ENCODE measurements around the gene LNX2.

Gene LNX2

GRCh38 chr13:27643334-27644132, 23.2 kb upstream of the LNX2 start:
- H3K23ac ChIP-seq (ENCODE audit: low read length) = no peak overlapping the region
- no peaks in the 10 kb centered on the region for H3K9me3 ChIP-seq (ENCODE audit: insufficient read depth, low read depth, low read length)
- no CpG with 5 or more reads among the region's 5 CpGs for WGBS (ENCODE audit: extremely low coverage, insufficient coverage, insufficient read length)
- no peak overlapping the region for H2BK120ac ChIP-seq (ENCODE audit: insufficient read depth, low read length, poor library complexity)
- H4K91ac ChIP-seq (ENCODE audit: low read depth, low read length) = no peak overlapping the region
- H3K79me1 ChIP-seq (ENCODE audit: low read length) = no peaks in the 10 kb centered on the region
- H3K18ac ChIP-seq (ENCODE audit: low read length) = no peak overlapping the region
- H3K4me2 ChIP-seq (ENCODE audit: low read length) = no peak overlapping the region
- H2AK5ac ChIP-seq (ENCODE audit: low read length) = no peak overlapping the region
- H3K9ac ChIP-seq (ENCODE audit: low read length) = no peak overlapping the region
- no peak overlapping the region for H2BK5ac ChIP-seq (ENCODE audit: low read depth, low read length, poor library complexity)
- no peak overlapping the region for H4K12ac ChIP-seq (ENCODE audit: low read depth, low read length)
- no peak overlapping the region for H4K8ac ChIP-seq (ENCODE audit: low read depth, low read length)
- H2AFZ ChIP-seq (ENCODE audit: insufficient read depth, low read length, poor library complexity) = no peak overlapping the region
- peaks cover 0 to 3% of the 10 kb centered on the region in 2 experiments for H3K4me1 ChIP-seq (ENCODE audit: control insufficient read depth in 1 of 2, insufficient read depth in 2 of 2, low read length in 2 of 2)
- H2BK12ac ChIP-seq (ENCODE audit: low read length) = no peak overlapping the region
- no peak overlapping the region for H3K4me3 ChIP-seq (ENCODE audit: low read depth, low read length)
- H3K79me2 ChIP-seq (ENCODE audit: control insufficient read depth, insufficient read depth, low read length, poor library complexity) = no peaks in the 10 kb centered on the region
- H3K27me3 ChIP-seq (ENCODE audit: insufficient read depth, low read length) = no peaks in the 10 kb centered on the region
- no peak overlapping the region for H3K14ac ChIP-seq (ENCODE audit: low read length)
- no peak overlapping the region for H3K4ac ChIP-seq (ENCODE audit: low read depth, low read length)
- no peak for DNase-seq
- no peak overlapping the region for H3K27ac ChIP-seq (ENCODE audit: low read depth, low read length)
- peaks cover 0 to 2% of the 10 kb centered on the region in 2 experiments for H3K36me3 ChIP-seq (ENCODE audit: control insufficient read depth in 1 of 2, insufficient read depth in 2 of 2, low read length in 2 of 2)

GRCh38 chr13:27641711-27642502, 21.6 kb upstream of the LNX2 start:
- peaks cover 0 to 3% of the 10 kb centered on the region in 2 experiments for H3K4me1 ChIP-seq (ENCODE audit: control insufficient read depth in 1 of 2, insufficient read depth in 2 of 2, low read length in 2 of 2)
- H2AFZ ChIP-seq (ENCODE audit: insufficient read depth, low read length, poor library complexity) = no peak overlapping the region
- no peak overlapping the region for H3K14ac ChIP-seq (ENCODE audit: low read length)
- H3K23ac ChIP-seq (ENCODE audit: low read length) = no peak overlapping the region
- no peak overlapping the region for H3K4me2 ChIP-seq (ENCODE audit: low read length)
- H3K18ac ChIP-seq (ENCODE audit: low read length) = no peak overlapping the region
- no peak overlapping the region for H2BK5ac ChIP-seq (ENCODE audit: low read depth, low read length, poor library complexity)
- H3K4ac ChIP-seq (ENCODE audit: low read depth, low read length) = no peak overlapping the region
- no peak for DNase-seq
- no peak overlapping the region for H4K91ac ChIP-seq (ENCODE audit: low read depth, low read length)
- WGBS (ENCODE audit: extremely low coverage, insufficient coverage, insufficient read length) = no CpG with 5 or more reads among the region's 4 CpGs
- no peak overlapping the region for H4K12ac ChIP-seq (ENCODE audit: low read depth, low read length)
- H2BK120ac ChIP-seq (ENCODE audit: insufficient read depth, low read length, poor library complexity) = no peak overlapping the region
- no peaks in the 10 kb centered on the region for H3K9me3 ChIP-seq (ENCODE audit: insufficient read depth, low read depth, low read length)
- H3K4me3 ChIP-seq (ENCODE audit: low read depth, low read length) = no peak overlapping the region
- no peak overlapping the region for H3K9ac ChIP-seq (ENCODE audit: low read length)
- no peaks in the 10 kb centered on the region for H3K79me1 ChIP-seq (ENCODE audit: low read length)
- no peak overlapping the region for H2AK5ac ChIP-seq (ENCODE audit: low read length)
- H3K79me2 ChIP-seq (ENCODE audit: control insufficient read depth, insufficient read depth, low read length, poor library complexity) = no peaks in the 10 kb centered on the region
- H3K27me3 ChIP-seq (ENCODE audit: insufficient read depth, low read length) = no peaks in the 10 kb centered on the region
- H3K27ac ChIP-seq (ENCODE audit: low read depth, low read length) = no peak overlapping the region
- no peaks in the 10 kb centered on the region for H3K36me3 ChIP-seq (ENCODE audit: control insufficient read depth in 1 of 2, insufficient read depth in 2 of 2, low read length in 2 of 2)
- H4K8ac ChIP-seq (ENCODE audit: low read depth, low read length) = no peak overlapping the region
- H2BK12ac ChIP-seq (ENCODE audit: low read length) = no peak overlapping the region

GRCh38 chr13:27639186-27639585, 18.9 kb upstream of the LNX2 start:
- Histone ChIP-seq H3K4me1 (ENCODE audit: control insufficient read depth in 1 of 2, insufficient read depth in 2 of 2, low read length in 2 of 2) (peaks cover 0 to 3% of the 10 kb centered on the region in 2 experiments), H3K18ac (ENCODE audit: low read length) (no peak overlapping the region), H2BK12ac (ENCODE audit: low read length) (no peak overlapping the region), H3K14ac (ENCODE audit: low read length) (no peak overlapping the region), H2AK5ac (ENCODE audit: low read length) (no peak overlapping the region), H2AFZ (ENCODE audit: insufficient read depth, low read length, poor library complexity) (no peak overlapping the region), H3K9ac (ENCODE audit: low read length) (no peak overlapping the region), H2BK5ac (ENCODE audit: low read depth, low read length, poor library complexity) (no peak overlapping the region), H2BK120ac (ENCODE audit: insufficient read depth, low read length, poor library complexity) (no peak overlapping the region), H4K12ac (ENCODE audit: low read depth, low read length) (no peak overlapping the region), H3K4me3 (ENCODE audit: low read depth, low read length) (no peak overlapping the region), H3K36me3 (ENCODE audit: control insufficient read depth in 1 of 2, insufficient read depth in 2 of 2, low read length in 2 of 2) (no peaks in the 10 kb centered on the region), H3K27ac (ENCODE audit: low read depth, low read length) (no peak overlapping the region), H3K23ac (ENCODE audit: low read length) (no peak overlapping the region), H4K91ac (ENCODE audit: low read depth, low read length) (no peak overlapping the region), H3K79me1 (ENCODE audit: low read length) (no peaks in the 10 kb centered on the region), H3K9me3 (ENCODE audit: insufficient read depth, low read depth, low read length) (no peaks in the 10 kb centered on the region), H3K27me3 (ENCODE audit: insufficient read depth, low read length) (no peaks in the 10 kb centered on the region), H3K4me2 (ENCODE audit: low read length) (no peak overlapping the region), H3K4ac (ENCODE audit: low read depth, low read length) (no peak overlapping the region), H3K79me2 (ENCODE audit: control insufficient read depth, insufficient read depth, low read length, poor library complexity) (no peaks in the 10 kb centered on the region), H4K8ac (ENCODE audit: low read depth, low read length) (no peak overlapping the region)
- DNase-seq = no peak

GRCh38 chr13:27638521-27638920, 18.2 kb upstream of the LNX2 start:
- H2BK12ac ChIP-seq (ENCODE audit: low read length) = no peak overlapping the region
- H2AK5ac ChIP-seq (ENCODE audit: low read length) = no peak overlapping the region
- peaks cover 0 to 3% of the 10 kb centered on the region in 2 experiments for H3K4me1 ChIP-seq (ENCODE audit: control insufficient read depth in 1 of 2, insufficient read depth in 2 of 2, low read length in 2 of 2)
- no CpG with 5 or more reads among the region's 2 CpGs for WGBS (ENCODE audit: extremely low coverage, insufficient coverage, insufficient read length)
- no peak overlapping the region for H4K8ac ChIP-seq (ENCODE audit: low read depth, low read length)
- no peak for DNase-seq
- H4K91ac ChIP-seq (ENCODE audit: low read depth, low read length) = no peak overlapping the region
- H4K12ac ChIP-seq (ENCODE audit: low read depth, low read length) = no peak overlapping the region
- no peak overlapping the region for H3K18ac ChIP-seq (ENCODE audit: low read length)
- no peak overlapping the region for H3K23ac ChIP-seq (ENCODE audit: low read length)
- H3K4me3 ChIP-seq (ENCODE audit: low read depth, low read length) = no peak overlapping the region
- no peak overlapping the region for H2AFZ ChIP-seq (ENCODE audit: insufficient read depth, low read length, poor library complexity)
- H3K36me3 ChIP-seq (ENCODE audit: control insufficient read depth in 1 of 2, insufficient read depth in 2 of 2, low read length in 2 of 2) = no peaks in the 10 kb centered on the region
- no peak overlapping the region for H2BK5ac ChIP-seq (ENCODE audit: low read depth, low read length, poor library complexity)
- no peaks in the 10 kb centered on the region for H3K79me1 ChIP-seq (ENCODE audit: low read length)
- no peak overlapping the region for H3K14ac ChIP-seq (ENCODE audit: low read length)
- H3K79me2 ChIP-seq (ENCODE audit: control insufficient read depth, insufficient read depth, low read length, poor library complexity) = no peaks in the 10 kb centered on the region
- no peak overlapping the region for H3K4me2 ChIP-seq (ENCODE audit: low read length)
- no peak overlapping the region for H3K4ac ChIP-seq (ENCODE audit: low read depth, low read length)
- H2BK120ac ChIP-seq (ENCODE audit: insufficient read depth, low read length, poor library complexity) = no peak overlapping the region
- no peaks in the 10 kb centered on the region for H3K9me3 ChIP-seq (ENCODE audit: insufficient read depth, low read depth, low read length)
- H3K27ac ChIP-seq (ENCODE audit: low read depth, low read length) = no peak overlapping the region
- H3K9ac ChIP-seq (ENCODE audit: low read length) = no peak overlapping the region
- no peaks in the 10 kb centered on the region for H3K27me3 ChIP-seq (ENCODE audit: insufficient read depth, low read length)

Measured in trophoblast cell (in vitro differentiated cells and primary cell).